NCI-H748 (cell line): ENCODE data around the gene DZANK1.
"Not testable (repeated sequence)": the region's sequence is repeated elsewhere in the genome, so short reads cannot be mapped to it uniquely, and the experiment has no call there.

Experiments
- DNase-seq: peaks from one replicate; lab custom pipeline; 2025; ENCODE audit not compliant: unreplicated experiment; lab: John Stamatoyannopoulos, UW

The DZANK1 gene

DNA sequence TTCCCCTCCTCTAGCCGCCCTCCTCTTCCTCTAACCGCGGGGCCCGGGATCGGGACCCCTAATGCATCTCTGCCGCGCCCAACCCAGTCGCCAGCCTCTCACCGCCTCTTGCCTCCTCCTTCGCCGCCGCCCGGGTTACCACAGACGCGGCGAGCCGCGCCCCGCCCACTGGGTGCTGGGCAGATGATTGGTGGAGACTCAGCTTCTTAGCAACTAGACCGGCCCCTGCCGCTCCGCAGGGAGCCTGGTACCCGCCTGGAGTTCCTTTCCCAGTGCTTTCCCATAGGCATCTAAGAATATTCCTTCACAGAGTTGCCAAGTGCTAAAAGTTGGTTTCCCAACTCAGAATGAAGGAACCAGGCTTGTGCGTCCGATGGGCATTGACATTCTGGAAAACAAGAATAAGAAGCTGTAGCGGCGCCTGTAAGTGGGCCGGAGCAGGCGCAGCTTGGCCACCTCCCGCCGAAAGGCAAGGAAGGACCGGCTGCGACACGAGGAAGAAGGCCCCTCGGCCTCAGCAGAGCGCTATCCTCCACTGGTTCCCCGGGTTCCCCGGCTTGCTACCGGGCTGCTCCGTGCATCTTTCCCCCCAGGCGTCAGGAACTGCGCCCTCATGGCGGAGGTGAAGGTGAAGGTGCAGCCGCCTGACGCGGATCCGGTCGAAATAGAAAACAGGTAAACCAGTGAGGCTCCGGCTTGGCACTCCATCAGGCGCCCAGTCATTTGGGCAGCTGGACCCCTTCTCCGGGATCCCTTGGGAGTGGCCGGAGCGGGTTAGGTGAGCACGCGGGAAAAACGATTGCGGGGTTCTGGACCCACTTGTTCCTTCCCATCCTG is at the start of gene DZANK1, which contains the start of gene POLR3F:
Gene DZANK1, minus strand, starts transcription at position 137 of the 837 bp plus-strand sequence. CDS start 1,672 bp downstream, outside the sequence.
Gene POLR3F, plus strand, starts transcription at position 497 of the 837 bp plus-strand sequence. Its CDS starts 117 bp downstream, at position 614.
- peak; percentile 100 for DNase-seq

GRCh38 chr20:18515973-18516372 is 49.1 kb upstream of the DZANK1 start:
- DNase-seq = no peak

- no peak for DNase-seq
These were observed 47.3 kb upstream of the DZANK1 start for GRCh38 chr20:18514127-18514526.

DNA sequence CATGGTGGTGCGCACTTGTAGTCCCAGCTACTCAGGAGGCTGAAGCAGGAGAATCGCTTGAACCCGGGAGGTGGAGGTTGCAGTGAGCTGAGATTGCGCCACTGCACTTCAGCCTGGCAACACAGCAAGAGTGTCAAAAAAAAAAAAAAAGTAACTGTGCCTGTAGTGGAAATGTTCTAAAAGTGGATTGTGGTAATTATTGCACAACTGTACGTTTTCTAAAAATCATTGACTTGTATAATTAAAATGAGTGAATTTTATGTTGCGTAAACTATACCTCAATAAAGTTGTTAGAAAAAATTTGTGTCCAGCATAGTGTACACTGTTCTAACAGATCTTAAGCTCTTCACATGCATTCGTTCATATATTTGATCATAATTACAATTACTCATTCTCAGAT is 46.4 kb upstream of the DZANK1 start:
- no peak for DNase-seq

- DNase-seq = no peak
These were observed 44.7 kb upstream of the DZANK1 start for GRCh38 chr20:18511571-18511970.

DNA sequence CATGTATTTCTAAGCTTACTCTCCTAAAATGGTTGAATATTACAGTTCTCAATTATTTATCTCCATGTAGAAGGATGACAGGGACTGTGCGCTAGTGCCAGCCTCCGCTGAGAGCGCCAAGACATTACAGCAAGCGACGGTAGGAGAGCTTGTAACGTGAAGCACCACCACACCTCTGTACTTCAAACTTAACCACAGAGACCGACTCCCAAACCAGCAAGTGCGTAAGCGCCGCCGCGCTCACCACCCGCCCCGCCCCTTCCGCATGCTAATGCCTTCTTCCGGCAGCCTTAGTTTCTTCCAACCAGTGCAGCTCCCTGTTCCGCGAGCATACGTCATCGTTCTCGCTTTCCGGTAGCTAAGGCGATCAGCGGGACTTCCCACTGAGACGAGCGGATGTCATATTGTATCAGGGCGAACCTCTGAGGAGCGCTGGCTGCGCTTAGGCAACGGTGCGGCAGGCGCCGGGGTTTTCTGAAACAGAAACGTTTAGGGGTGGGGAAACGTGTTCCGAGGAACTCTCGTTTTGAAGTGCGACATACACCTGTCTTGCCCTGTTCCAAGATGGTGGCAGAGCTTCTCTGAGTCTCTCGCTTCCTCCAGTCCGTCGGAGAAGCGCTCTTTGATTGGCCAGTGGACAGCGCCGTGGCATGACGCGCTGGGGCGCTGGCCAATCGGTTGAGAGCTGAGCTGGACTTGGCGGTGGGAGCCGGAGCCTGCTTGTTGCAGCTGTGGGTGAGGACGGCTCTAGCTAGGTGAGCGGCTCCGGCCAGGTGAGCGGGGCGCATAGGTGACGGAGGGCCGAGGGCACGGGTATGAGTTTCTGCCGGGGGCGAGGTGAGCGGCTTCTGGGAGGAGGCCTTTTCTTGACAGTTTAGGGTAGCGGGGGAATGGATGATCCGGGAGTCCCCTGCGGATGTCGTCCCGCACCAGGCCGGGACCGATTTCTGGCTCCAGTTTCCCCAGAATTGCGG is 40.7 kb upstream of the DZANK1 start, which contains the start of gene SEC23B:
Gene SEC23B, plus strand, starts transcription at position 723 of the 974 bp plus-strand sequence. CDS start 2,896 bp downstream, outside the sequence.
- peak; percentile 100 for DNase-seq

- DNase-seq = peak; percentile 67
These were observed 39.9 kb upstream of the DZANK1 start for GRCh38 chr20:18506744-18507143.

DNA sequence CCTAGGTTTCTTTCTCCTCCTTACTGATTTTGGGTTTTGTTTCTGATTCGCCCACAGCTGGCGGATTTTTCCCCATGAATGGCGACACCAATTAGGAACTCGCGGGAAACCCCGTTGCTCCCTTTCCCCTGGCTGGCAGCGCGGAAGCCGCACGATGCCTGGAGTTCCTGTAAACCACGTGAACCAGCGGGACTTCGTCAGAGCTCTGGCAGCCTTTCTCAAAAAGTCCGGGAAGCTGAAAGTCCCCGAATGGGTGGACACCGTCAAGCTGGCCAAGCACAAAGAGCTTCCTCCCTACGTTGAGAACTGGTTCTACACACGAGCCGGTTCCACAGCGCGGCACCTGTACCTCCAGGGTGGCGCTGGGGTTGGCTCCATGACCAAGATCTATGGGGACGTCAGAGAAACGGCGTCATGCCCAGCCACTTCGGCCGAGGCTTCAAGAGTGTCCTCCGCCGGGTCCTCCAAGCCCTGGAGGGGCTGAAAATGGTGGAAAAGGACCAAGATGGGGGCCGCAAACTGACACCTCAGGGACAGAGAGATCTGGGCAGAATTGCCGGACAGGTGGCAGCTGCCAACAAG is 37.7 kb upstream of the DZANK1 start:
- DNase-seq = no peak

- DNase-seq = not testable (repeated sequence)
These were observed 34.8 kb upstream of the DZANK1 start for GRCh38 chr20:18501672-18502071.

DNA sequence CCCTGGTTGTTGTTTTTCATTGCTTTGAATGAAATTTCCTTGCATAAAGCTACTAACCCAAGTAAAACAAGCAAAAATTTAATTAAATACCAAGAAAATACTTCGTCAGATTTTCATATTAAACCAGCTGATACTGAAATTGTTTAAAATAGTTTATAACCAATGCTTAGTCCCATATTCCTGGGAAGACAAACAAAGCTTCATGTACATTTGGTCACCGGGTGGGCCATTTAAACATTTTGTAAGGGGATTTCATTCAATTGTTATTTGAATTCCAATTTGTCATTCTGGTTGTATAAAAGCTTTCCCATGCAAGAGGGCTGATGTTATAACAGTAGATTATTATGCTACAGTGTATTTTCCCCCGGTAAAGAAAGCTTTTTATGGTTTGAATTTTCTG is 30.8 kb upstream of the DZANK1 start:
- DNase-seq = no peak

DNA sequence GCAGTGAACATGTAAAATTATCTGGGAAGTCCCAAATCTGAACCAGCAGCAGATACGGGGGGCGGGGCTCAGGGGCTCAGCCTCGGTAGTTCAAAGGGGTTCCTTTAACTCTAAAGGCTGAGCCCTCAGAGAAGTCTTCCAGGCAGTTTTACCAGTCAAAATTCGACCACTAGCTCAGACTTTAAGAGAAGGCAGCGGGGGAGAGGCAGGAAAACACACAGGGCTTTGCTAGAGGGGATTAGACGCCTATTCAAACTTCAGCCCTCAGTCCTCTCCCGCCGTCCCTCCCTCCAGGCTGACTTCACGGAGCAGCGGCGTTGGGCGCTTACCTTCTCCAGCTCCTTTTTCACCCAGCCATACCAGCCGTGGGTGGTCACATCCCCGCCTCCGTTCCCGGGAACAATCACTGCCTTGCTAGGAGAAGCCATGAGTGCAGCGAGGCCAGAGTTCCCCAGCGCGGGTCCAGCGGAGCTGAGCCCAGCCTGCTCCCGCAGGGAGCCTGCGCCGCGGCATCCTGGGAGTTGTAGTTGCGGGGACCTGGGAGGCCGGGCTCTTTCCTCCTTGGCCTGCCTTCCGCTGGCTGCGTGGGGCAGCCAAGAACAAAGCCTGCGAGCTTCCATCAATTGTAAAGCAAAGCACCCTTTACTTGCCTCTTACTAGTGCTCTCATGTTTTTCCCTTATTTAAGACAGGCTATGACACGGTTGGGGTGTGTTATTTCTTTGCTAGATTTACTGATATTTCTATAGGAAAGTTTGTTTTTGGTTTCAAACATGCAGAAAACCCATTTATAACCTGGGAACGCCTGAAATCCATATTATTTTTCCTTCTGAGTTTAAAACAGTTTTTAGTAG is 30.1 kb upstream of the DZANK1 start, which contains the start of gene RBBP9:
Gene RBBP9, minus strand, starts transcription at position 486 of the 853 bp plus-strand sequence. Its CDS starts 58 bp downstream, at position 428.
- DNase-seq = peak; percentile 97

- DNase-seq = peak; percentile 42
These were observed 29.2 kb upstream of the DZANK1 start for GRCh38 chr20:18496042-18496441.

DNA sequence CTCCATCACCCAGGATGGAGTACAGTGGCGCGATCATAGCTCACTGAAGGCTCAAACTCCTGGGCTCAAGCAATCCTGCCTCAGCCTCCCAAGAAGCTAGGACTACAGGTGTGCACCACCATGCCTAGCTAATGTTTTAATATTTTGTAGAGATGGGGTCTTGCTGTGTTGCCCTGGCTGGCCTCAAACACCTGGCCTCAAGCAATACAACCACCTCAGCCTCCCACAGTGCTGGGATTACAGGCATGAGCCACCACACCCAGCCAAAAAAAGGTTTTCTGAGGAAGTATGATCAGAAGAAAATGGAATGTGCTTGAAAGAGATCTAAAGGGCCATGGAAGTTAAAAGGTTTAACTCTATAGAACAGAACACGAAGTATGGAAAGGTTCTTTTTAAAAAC is 21.5 kb upstream of the DZANK1 start:
- DNase-seq = no peak

GRCh38 chr20:18481596-18481995 is 14.8 kb upstream of the DZANK1 start:
- no peak for DNase-seq

DNA sequence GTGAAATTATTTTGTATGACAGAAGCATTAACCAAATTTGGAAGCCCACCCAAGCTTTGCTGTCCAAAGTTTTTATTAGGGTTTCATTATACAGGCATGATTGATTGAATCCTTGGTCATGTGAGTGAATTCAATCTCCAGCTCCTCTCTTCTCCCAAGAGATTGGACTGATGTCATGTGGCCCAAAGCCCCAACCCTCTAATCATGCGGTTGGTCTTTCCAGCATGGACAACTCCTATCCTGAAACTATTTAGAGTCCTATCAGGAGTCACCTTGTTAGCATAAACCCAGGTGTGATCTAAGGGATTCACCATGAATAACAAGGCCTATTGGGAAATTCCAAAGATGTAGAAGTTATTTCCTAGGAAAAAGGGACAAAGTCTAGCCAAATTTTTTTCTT is 11.0 kb upstream of the DZANK1 start:
- DNase-seq = no peak

DNA sequence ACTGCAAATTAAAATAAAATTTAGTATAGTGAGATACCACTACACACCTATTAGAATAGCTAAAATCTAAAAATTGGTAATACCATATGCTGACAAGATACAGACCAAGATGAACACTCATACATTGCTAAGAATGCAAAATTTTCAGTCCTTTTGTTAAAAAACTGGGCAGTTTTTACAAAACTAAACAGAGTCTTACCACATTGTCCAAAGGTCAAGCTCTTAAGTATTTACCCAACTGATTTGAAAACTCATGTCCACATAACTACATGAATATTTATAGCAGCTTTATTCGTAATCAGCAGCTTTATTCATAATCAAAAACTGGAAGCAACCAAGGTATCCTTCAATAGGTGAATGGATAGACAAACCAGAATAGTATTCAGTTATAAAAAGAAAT is 10.4 kb upstream of the DZANK1 start:
- no peak for DNase-seq

GRCh38 chr20:18466574-18466893 is 296 bp downstream of the DZANK1 start:
- DNase-seq = no peak

DNA sequence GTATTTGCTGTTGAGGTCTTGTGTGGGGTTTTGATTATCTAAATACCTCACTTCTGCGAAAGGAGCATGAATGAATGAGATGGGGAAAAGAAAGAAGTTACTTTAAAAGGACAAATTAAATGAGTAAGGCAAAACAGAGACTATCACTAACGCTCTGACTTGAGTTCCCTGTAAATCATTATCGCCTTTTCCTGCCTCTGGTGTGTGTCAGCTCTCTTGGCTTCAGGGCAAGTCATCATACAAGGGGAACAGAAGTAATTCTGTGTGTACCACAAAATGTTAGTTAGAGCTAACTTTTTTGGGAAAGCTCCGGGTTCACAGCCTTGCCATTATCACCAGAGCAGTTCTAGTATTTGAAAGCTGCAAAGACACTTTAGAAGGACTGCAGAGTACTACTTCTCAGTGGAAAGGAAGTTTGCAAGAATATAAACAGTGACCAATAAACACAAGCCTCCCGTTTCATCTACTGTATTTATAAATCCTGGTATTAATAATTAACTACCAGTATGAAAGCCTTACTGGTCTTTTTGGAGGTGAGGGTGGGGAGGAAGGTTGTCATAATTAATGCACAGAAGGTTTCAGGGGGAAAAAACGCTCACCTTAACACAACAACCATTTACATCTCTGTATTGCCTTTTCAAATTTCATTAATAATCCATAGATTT is 1.2 kb downstream of the DZANK1 start:
- no peak for DNase-seq

DNA sequence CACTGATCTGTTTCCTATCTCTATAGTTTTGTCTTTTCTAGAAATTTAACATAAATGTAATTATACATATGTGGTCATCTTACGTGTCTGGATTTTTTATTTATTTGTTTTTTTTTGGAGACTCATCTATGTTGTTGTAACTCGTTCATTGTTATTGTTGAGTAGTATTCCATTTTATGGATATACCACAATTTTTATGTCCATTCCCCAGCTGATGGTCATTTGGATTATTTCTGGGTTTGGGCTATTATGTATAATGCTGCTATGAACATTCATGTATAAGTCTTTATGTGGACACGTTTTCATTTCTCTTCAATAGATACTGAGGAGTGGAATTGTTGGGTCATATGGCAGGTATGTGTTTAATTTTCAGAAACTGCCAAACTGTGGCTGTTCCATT is 10.2 kb downstream of the DZANK1 start:
- no peak for DNase-seq

DNA sequence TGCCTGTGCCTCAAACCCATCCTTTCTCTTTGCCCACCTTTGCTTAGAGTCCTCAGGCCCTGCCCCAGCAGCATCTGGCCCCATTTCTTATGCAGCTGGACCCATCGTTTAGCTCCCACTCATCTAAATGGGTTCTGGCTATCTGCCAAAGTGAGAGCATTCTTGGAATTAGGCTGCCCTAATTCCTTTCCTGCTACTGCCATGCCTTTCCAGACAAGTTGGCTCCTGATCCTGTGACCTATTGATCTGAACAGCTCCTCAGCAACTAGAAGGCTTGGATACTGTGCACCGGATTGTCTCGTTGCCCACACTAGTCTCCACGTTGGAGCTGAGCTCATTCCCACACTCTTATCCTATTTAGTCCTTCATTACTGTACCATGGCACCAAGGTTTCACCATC is 22.9 kb downstream of the DZANK1 start:
- peak; percentile 75 for DNase-seq
